ENCODE results near the gene AHCY.
"Not testable (repeated sequence)": the region's sequence is repeated elsewhere in the genome, so short reads cannot be mapped to it uniquely, and the experiment has no call there.

Gene AHCY

GRCh38 chr20:34243377-34243776, 59.8 kb downstream of the AHCY start:
- DNase-seq (ENCODE audit: low read depth in 2 of 2) = no peak
- H3K4me3 ChIP-seq (replicated peaks in 1 of 2; ENCODE audit: low read depth in 2 of 2, low read length in 2 of 2) = no peak overlapping the region
- no peak for TF ChIP-seq CTCF (IDR thresholded peaks at IDR 0.05; ENCODE audit: low read depth, low read length)

- H3K4me3 ChIP-seq (replicated peaks in 1 of 2; ENCODE audit: low read depth in 2 of 2, low read length in 2 of 2) = no peak overlapping the region
- TF ChIP-seq CTCF (IDR thresholded peaks at IDR 0.05; ENCODE audit: low read depth, low read length) = no peak
- no peak for DNase-seq (ENCODE audit: low read depth in 2 of 2)
Measured at GRCh38 chr20:34242879-34243278, 60.3 kb downstream of the AHCY start.

- H3K4me3 ChIP-seq (replicated peaks in 1 of 2; ENCODE audit: low read depth in 2 of 2, low read length in 2 of 2); DNase-seq (ENCODE audit: low read depth in 2 of 2): not testable (repeated sequence)
Measured at GRCh38 chr20:34242015-34242414, 61.1 kb downstream of the AHCY start.

- peak in 1 of 2 donors; percentile 6 for DNase-seq (ENCODE audit: low read depth in 2 of 2)
- TF ChIP-seq CTCF (IDR thresholded peaks at IDR 0.05; ENCODE audit: low read depth, low read length) = no peak
- no peak within 1 kb of the TSS for H3K4me3 ChIP-seq (replicated peaks in 1 of 2; ENCODE audit: low read depth in 2 of 2, low read length in 2 of 2)
Measured at GRCh38 chr20:34240693-34241615, 62.2 kb downstream of the AHCY start, which contains the start of gene ASIP. ASIP (plus strand) TSS chr20:34241423; CDS start chr20:34260375, 18,952 bp downstream.

GRCh38 chr20:34240121-34240520, 63.0 kb downstream of the AHCY start:
- TF ChIP-seq CTCF (IDR thresholded peaks at IDR 0.05; ENCODE audit: low read depth, low read length) = no peak
- H3K4me3 ChIP-seq (replicated peaks in 1 of 2; ENCODE audit: low read depth in 2 of 2, low read length in 2 of 2) = no peak overlapping the region
- DNase-seq (ENCODE audit: low read depth in 2 of 2) = no peak

- DNase-seq (ENCODE audit: low read depth in 2 of 2) = no peak
- no peak for TF ChIP-seq CTCF (IDR thresholded peaks at IDR 0.05; ENCODE audit: low read depth, low read length)
Measured at GRCh38 chr20:34237942-34238341, 65.2 kb downstream of the AHCY start.

GRCh38 chr20:34235875-34236274, 67.3 kb downstream of the AHCY start:
- DNase-seq (ENCODE audit: low read depth in 2 of 2) = no peak
- no peak for TF ChIP-seq CTCF (IDR thresholded peaks at IDR 0.05; ENCODE audit: low read depth, low read length)
- H3K4me3 ChIP-seq (replicated peaks in 1 of 2; ENCODE audit: low read depth in 2 of 2, low read length in 2 of 2) = no peak overlapping the region

More at GRCh38 chr20:34237942-34238341, 65.2 kb downstream of the AHCY start:
- no peak overlapping the region for H3K4me3 ChIP-seq (replicated peaks in 1 of 2; ENCODE audit: low read depth in 2 of 2, low read length in 2 of 2)
